Right lobe of liver (tissue), 6 donors: ENCODE results near the gene PSMD6. TPM values are rescaled to one million over a fixed set of nuclear protein-coding genes. Genes with fewer than 3 reads are reported as not detected.

Source experiments
- ATAC-seq, 4 donors: fragments of 200-7000 bp; cut with Tn5 transposase; one replicate each; pipeline ENCODE4 v1.9.1; 2020; ENCODE audit warnings: mild to moderate bottlenecking in 4 of 4, moderate library complexity in 4 of 4
- DNase-seq, 3 donors: peaks; one replicate each; pipeline ENCODE4 v3.0.0-alpha.2; 2020
- H3K27ac ChIP-seq, 3 donors: fragments of 200-600 bp; one replicate each; pipeline ENCODE4 v1.8.0; 2022
- H3K27me3 ChIP-seq, 2 donors: fragments of 200-600 bp; one replicate each; pipeline ENCODE4 v1.8.0; 2022
- H3K36me3 ChIP-seq, 4 donors: fragments of 200-600 bp; sonication (generic) in 1 of 4; one replicate each; pipeline versions ENCODE4 v1.5.1 to v1.8.0; 2017 to 2022; ENCODE audit warnings: control low read depth in 1 of 4
- H3K4me1 ChIP-seq, 4 donors: fragments of 200-600 bp; sonication (generic) in 1 of 4; one replicate each; pipeline versions ENCODE4 v1.5.1 to v1.8.0; 2017 to 2022; ENCODE audit warnings: control low read depth in 1 of 4
- H3K4me3 ChIP-seq, 3 donors: fragments of 200-600 bp; one replicate each; pipeline ENCODE4 v1.8.0; 2022
- H3K9me3 ChIP-seq, 4 donors: fragments of 200-600 bp; sonication (generic) in 1 of 4; one replicate each; pipeline versions ENCODE4 v1.5.1 to v1.8.0; 2017 to 2022; ENCODE audit warnings: control low read depth in 1 of 4
- CTCF ChIP-seq, 4 donors: fragments of 200-600 bp in 3 of 4; fragments of 450-650 bp in 1 of 4; IDR thresholded peaks; one replicate each; pipeline versions ENCODE4 v1.5.1 to v1.8.0; 2016 to 2022; ENCODE audit warnings: antibody characterized with exemption in 4 of 4, mild to moderate bottlenecking in 2 of 4
- POLR2A ChIP-seq: fragments of 450-650 bp; IDR thresholded peaks from one replicate; pipeline ENCODE4 v1.6.1; 2017; ENCODE audit warnings: antibody characterized with exemption, mild to moderate bottlenecking
- WGBS: methylation state at CpG from one replicate; pipeline ENCODE4 v1.1.6; 2018; ENCODE audit warnings: low coverage, low lambda C conversion rate; ENCODE audit not compliant: insufficient coverage; ENCODE audit errors: missing lambda C conversion rate; 5-methylcytosine and 5-hydroxymethylcytosine counted together
- intact Hi-C, 2 donors: fragments of 100-400 bp; cut with DNase I; formaldehyde crosslinking; loops; one replicate each; pipeline versions ENCODE4 v1.11.2 to v1.14.1; 2022
- total RNA-seq, 6 experiments: library from RNA; depleted of rRNA in 2 of 6; stranded (reverse); fragments of >200 nt in 2 of 6; fragmentation: NEBNext Ultra II Directional in 3 of 6; extraction: Animal tissue kit (Norgen Biotek cat#: 25700) in 3 of 6; gene quantifications; one replicate each; pipeline versions ENCODE4 v1.1.0 to v1.2.4, GENCODE V29; 2016 to 2023
- donor health status: DM: no; HTN: yes; CAD: no.
- donor health status: DM: no; HTN: no; CAD: no.
- donor health status: DM: no; HTN: no; CAD: no.
- donor health status: DM: no; HTN: yes; CAD: no.
- donor health status: DM: no; HTN: yes; CAD: no.

Gene PSMD6
- total RNA-seq, 6 experiments from 2014 or later, result 33.1 to 41.9 (median 35.9) TPM

- Histone ChIP-seq H3K9me3 (no peaks in the 10 kb centered on the region), H3K4me3 (no peak overlapping the region), H3K4me1 (peaks cover 0 to 70% (median 9%) of the 10 kb centered on the region in 4 donors), H3K27ac (no peak overlapping the region), H3K36me3 (no peaks in the 10 kb centered on the region), H3K27me3 (no peaks in the 10 kb centered on the region)
- intact Hi-C loops, result no loop called here
- 89% methylated on average over 1 of the region's 1 CpG for WGBS
- ATAC-seq (no peak), DNase-seq (no peak)
- no peak for TF ChIP-seq POLR2A
- TF ChIP-seq CTCF (IDR thresholded peaks at IDR 0.05), result no peak
Measured at GRCh38 chr3:63974451-63974850, 48.8 kb downstream of the PSMD6 start.

GRCh38 chr3:63973406-63973805 lies 49.9 kb downstream of the PSMD6 start:
- WGBS, result 89% methylated on average over 7 of the region's 8 CpGs
- no peaks in the 10 kb centered on the region for H3K27me3 ChIP-seq
- peaks cover 0 to 81% (median 11%) of the 10 kb centered on the region in 4 donors for H3K4me1 ChIP-seq
- H3K27ac ChIP-seq, result peak overlapping the region in 1 of 3 donors; percentile 89
- ATAC-seq (no peak), DNase-seq (no peak)
- H3K9me3 ChIP-seq, result no peaks in the 10 kb centered on the region
- TF ChIP-seq POLR2A (no peak), CTCF (IDR thresholded peaks at IDR 0.05) (no peak)
- H3K4me3 ChIP-seq, result no peak overlapping the region
- H3K36me3 ChIP-seq, result no peaks in the 10 kb centered on the region
- intact Hi-C loops, result no loop called here

DNA sequence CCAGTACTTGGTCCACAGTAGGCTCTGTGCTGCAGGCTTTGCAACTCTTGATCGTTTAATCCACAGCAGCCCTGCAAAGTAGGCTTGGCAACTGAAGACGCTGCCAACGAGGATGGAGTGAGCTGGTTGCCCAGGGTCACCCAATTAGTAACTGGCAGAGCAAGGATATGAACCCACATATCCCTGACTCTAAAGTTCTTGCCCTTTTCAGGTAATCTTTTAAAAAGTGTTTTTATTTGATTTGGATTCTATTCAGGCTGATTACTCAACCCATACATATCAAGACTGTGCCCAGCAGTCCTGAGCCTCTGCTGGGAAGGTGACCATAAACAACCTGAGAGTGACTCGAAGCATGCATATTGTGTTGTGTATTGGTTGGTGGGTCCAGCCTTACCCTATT lies 50.3 kb downstream of the PSMD6 start:
- DNase-seq, result peak in 2 of 3 donors; percentile 65 to 84
- ATAC-seq, result peak; percentile 57 to 71 (median 62)
- Histone ChIP-seq H3K27ac (peak overlapping the region in 1 of 3 donors; percentile 89), H3K4me3 (no peak overlapping the region), H3K27me3 (no peaks in the 10 kb centered on the region), H3K9me3 (no peaks in the 10 kb centered on the region), H3K4me1 (peaks cover 0 to 81% (median 11%) of the 10 kb centered on the region in 4 donors), H3K36me3 (no peaks in the 10 kb centered on the region)
- TF ChIP-seq CTCF (IDR thresholded peaks at IDR 0.05) (no peak), POLR2A (no peak)
- 40% methylated on average over 4 of the region's 4 CpGs for WGBS
- intact Hi-C loops, result no loop called here

GRCh38 chr3:63972196-63972595 lies 51.1 kb downstream of the PSMD6 start:
- ATAC-seq, result no peak
- intact Hi-C loops, result no loop called here

More at GRCh38 chr3:63972196-63972595, 51.1 kb downstream of the PSMD6 start:
- 80% methylated on average over 2 of the region's 2 CpGs for WGBS
- TF ChIP-seq POLR2A (no peak), CTCF (IDR thresholded peaks at IDR 0.05) (no peak)
- H3K27me3 ChIP-seq, result no peaks in the 10 kb centered on the region
- H3K4me1 ChIP-seq, result peaks cover 0 to 82% (median 13%) of the 10 kb centered on the region in 4 donors
- no peaks in the 10 kb centered on the region for H3K9me3 ChIP-seq
- DNase-seq, result no peak
- H3K36me3 ChIP-seq, result no peaks in the 10 kb centered on the region
- H3K27ac ChIP-seq, result peak overlapping the region in 1 of 3 donors; percentile 89
- no peak overlapping the region for H3K4me3 ChIP-seq
